ENCODE results near the gene APOL1. TPM values are rescaled to one million over a fixed set of nuclear protein-coding genes. Genes with fewer than 3 reads are reported as not detected.
"Not testable (repeated sequence)": the region's sequence is repeated elsewhere in the genome, so short reads cannot be mapped to it uniquely, and the experiment has no call there.

APOL1 gene, protein sequence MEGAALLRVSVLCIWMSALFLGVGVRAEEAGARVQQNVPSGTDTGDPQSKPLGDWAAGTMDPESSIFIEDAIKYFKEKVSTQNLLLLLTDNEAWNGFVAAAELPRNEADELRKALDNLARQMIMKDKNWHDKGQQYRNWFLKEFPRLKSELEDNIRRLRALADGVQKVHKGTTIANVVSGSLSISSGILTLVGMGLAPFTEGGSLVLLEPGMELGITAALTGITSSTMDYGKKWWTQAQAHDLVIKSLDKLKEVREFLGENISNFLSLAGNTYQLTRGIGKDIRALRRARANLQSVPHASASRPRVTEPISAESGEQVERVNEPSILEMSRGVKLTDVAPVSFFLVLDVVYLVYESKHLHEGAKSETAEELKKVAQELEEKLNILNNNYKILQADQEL
- total RNA-seq (11.2 and 12.2 TPM in 2 replicates), polyA plus RNA-seq (3.3 and 3.6 TPM in 2 replicates), polyA minus RNA-seq (3.6 and 5.1 TPM in 2 replicates)
- 5.2 TPM for total RNA-seq (2013)

DNA sequence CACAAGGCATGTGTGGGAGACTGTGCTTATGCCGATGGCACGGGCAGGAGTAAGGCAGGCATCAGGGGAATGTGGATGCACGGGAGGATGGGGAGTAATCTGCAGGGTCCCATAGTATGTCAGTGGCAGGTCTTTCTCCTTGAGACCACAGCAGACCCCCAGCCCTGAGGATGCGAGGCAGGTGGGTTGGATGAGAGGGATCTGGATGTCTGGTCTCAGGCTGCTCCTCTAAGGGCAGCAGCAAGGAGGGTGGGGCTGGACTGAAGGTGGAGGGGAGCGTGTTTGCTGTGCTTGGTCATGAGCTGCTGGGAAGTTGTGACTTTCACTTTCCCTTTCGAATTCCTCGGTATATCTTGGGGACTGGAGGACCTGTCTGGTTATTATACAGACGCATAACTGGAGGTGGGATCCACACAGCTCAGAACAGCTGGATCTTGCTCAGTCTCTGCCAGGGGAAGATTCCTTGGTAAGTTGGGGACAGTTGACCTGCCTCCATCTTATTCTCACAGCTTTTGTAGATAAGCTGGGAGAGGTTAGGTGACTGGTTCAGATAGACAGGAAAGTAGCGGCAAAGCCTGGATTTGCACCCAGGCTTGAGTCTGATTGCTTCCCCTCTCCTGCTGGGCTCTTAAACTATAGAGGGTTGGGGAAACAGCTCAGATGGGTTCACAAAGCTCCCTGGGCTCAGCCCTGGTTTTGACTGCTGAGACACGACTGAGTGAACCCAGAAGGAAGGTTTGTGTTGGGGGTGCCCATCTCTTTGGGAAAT lies at the start of gene APOL1:
APOL1 (plus strand) TSS at position 380 of the 769 bp plus-strand sequence. CDS start 1,823 bp downstream, outside the sequence.
- H3K36me3 ChIP-seq (replicated peaks in 1 of 2; ENCODE audit: control extremely low read depth in 1 of 2, control insufficient read depth in 1 of 2, extremely low read depth in 1 of 2, insufficient read depth in 2 of 2, low read length in 1 of 2): peaks cover 0 to 6% of the 10 kb centered on the region in 2 experiments
- ChIA-PET CTCF (interaction anchor here (0.9 to 3.8 kb wide), 2 partner anchors 13 to 34 kb away, joined by 3 to 22 read pairs; partner anchors contain the start of gene APOL2), POLR2A (interaction anchor here (2.7 kb wide), 1 partner anchor 13 kb away, joined by 9 read pairs; the partner anchor contains the start of gene APOL2)
- H3K9me3 ChIP-seq (ENCODE audit: control extremely low read depth in 1 of 3, control insufficient read depth in 2 of 3, insufficient read depth in 1 of 3, low read length in 2 of 3): peaks cover 0 to 8% (median 0%) of the 10 kb centered on the region in 3 donors
- Mint-ChIP-seq H3K27ac (peak within 1 kb of the TSS; percentile 92), H3K4me3 (peak within 1 kb of the TSS; percentile 95), H3K27me3 (no peaks in the 10 kb centered on the region), H3K4me1 (peaks cover 31% of the 10 kb centered on the region), H3K9me3 (ENCODE audit: insufficient read depth) (peaks cover 3% of the 10 kb centered on the region)
- H3K27ac ChIP-seq (ENCODE audit: low read length in 2 of 2): peak within 1 kb of the TSS; percentile 68 to 70
- TF ChIP-seq EZH2 (IDR thresholded peaks at IDR 0.05; ENCODE audit: borderline replicate concordance, insufficient read depth, low read depth, low read length, poor library complexity, severe bottlenecking) (no peak), CTCF (IDR thresholded peaks at IDR 0.05) (no peak)
- 32% methylated on average over 9 of the region's 10 CpGs for WGBS (ENCODE audit: insufficient coverage)
- H3K4me1 ChIP-seq (ENCODE audit: control insufficient read depth in 2 of 2, insufficient read depth in 2 of 2, low read length in 2 of 2): peaks cover 11 to 16% of the 10 kb centered on the region in 2 donors
- H4K20me1 ChIP-seq (ENCODE audit: control insufficient read depth, insufficient read depth, low read length, poor library complexity, severe bottlenecking): no peaks in the 10 kb centered on the region
- H2AFZ ChIP-seq (ENCODE audit: insufficient read depth, low read depth, low read length, poor library complexity, severe bottlenecking): peak within 1 kb of the TSS; percentile 80
- peak within 1 kb of the TSS; percentile 72 for H3K4me2 ChIP-seq (replicated peaks; ENCODE audit: low read depth, low read length, poor library complexity, severe bottlenecking)
- intact Hi-C loops (cut with micrococcal nuclease): loop anchor here (1.0 kb wide), 1 partner anchor 14 kb away; the partner anchor contains the start of gene APOL2
- H3K27me3 ChIP-seq (replicated peaks in 1 of 4; ENCODE audit: control extremely low read depth in 1 of 4, control insufficient read depth in 3 of 4, insufficient read depth in 4 of 4, low read length in 3 of 4): no peaks in the 10 kb centered on the region
- ATAC-seq (ENCODE audit: low read depth) (peak; percentile 96), DNase-seq (peak; percentile 73)
- peaks cover 13% of the 10 kb centered on the region for H3K79me2 ChIP-seq (ENCODE audit: control insufficient read depth, insufficient read depth, low read length)
- peak within 1 kb of the TSS; percentile 60 to 80 (median 74) for H3K4me3 ChIP-seq (ENCODE audit: control extremely low read depth in 1 of 5, extremely low read depth in 1 of 5, insufficient read depth in 1 of 5, low read depth in 2 of 5, low read length in 4 of 5)
- H3K9ac ChIP-seq (ENCODE audit: low read length): peak within 1 kb of the TSS; percentile 73

GRCh38 chr22:36203441-36203840 lies 49.5 kb upstream of the APOL1 start:
- CTCF ChIA-PET; H3K9ac ChIP-seq (ENCODE audit: low read length); H3K27ac Mint-ChIP-seq; H2AFZ ChIP-seq (ENCODE audit: insufficient read depth, low read depth, low read length, poor library complexity, severe bottlenecking); H3K27ac ChIP-seq (ENCODE audit: low read length in 2 of 2); H3K4me3 Mint-ChIP-seq; H3K4me2 ChIP-seq (replicated peaks; ENCODE audit: low read depth, low read length, poor library complexity, severe bottlenecking); ATAC-seq (ENCODE audit: low read depth); H3K4me3 ChIP-seq (ENCODE audit: control extremely low read depth in 1 of 5, extremely low read depth in 1 of 5, insufficient read depth in 1 of 5, low read depth in 2 of 5, low read length in 4 of 5); H3K9me3 Mint-ChIP-seq (ENCODE audit: insufficient read depth); H3K36me3 ChIP-seq (replicated peaks in 1 of 2; ENCODE audit: control extremely low read depth in 1 of 2, control insufficient read depth in 1 of 2, extremely low read depth in 1 of 2, insufficient read depth in 2 of 2, low read length in 1 of 2); H3K9me3 ChIP-seq (ENCODE audit: control extremely low read depth in 1 of 3, control insufficient read depth in 2 of 3, insufficient read depth in 1 of 3, low read length in 2 of 3); H3K27me3 ChIP-seq (replicated peaks in 1 of 4; ENCODE audit: control extremely low read depth in 1 of 4, control insufficient read depth in 3 of 4, insufficient read depth in 4 of 4, low read length in 3 of 4); H3K79me2 ChIP-seq (ENCODE audit: control insufficient read depth, insufficient read depth, low read length); intact Hi-C loops (cut with micrococcal nuclease); H4K20me1 ChIP-seq (ENCODE audit: control insufficient read depth, insufficient read depth, low read length, poor library complexity, severe bottlenecking); DNase-seq; POLR2A ChIA-PET: not testable (repeated sequence)
- H3K4me1 ChIP-seq (ENCODE audit: control insufficient read depth in 2 of 2, insufficient read depth in 2 of 2, low read length in 2 of 2): peaks cover 9 to 29% of the 10 kb centered on the region in 2 donors
- Mint-ChIP-seq H3K27me3 (peaks cover 24% of the 10 kb centered on the region), H3K4me1 (peaks cover 31% of the 10 kb centered on the region)
- 100% methylated on average over 3 of the region's 7 CpGs for whole genome bisulfite sequencing (ENCODE audit: insufficient coverage)

All from B cell (primary cell).